HUES6 (cell line): Measurements from ENCODE around the gene CDCA3.

Experiments used
- H3K27ac ChIP-seq: 2 replicates; pipeline ENCODE4 v1.7.0; 2013; ENCODE audit warnings: low read depth, mild to moderate bottlenecking, low read length, inconsistent platforms
- H3K27me3 ChIP-seq: 2 replicates; pipeline ENCODE4 v1.6.1; 2013; ENCODE audit warnings: low read length; ENCODE audit not compliant: control insufficient read depth, insufficient read depth
- H3K36me3 ChIP-seq: 2 replicates; pipeline ENCODE4 v1.6.1; 2013; ENCODE audit warnings: low read length; ENCODE audit not compliant: control insufficient read depth, insufficient read depth
- H3K4me1 ChIP-seq: 2 replicates; pipeline ENCODE4 v1.6.1; 2013; ENCODE audit warnings: low read length; ENCODE audit not compliant: control insufficient read depth, insufficient read depth
- H3K4me3 ChIP-seq: 2 replicates; pipeline ENCODE4 v1.5.1; 2013; ENCODE audit warnings: low read depth, low read length
- H3K9ac ChIP-seq: one replicate; pipeline ENCODE4 v1.6.1; 2013; ENCODE audit warnings: mild to moderate bottlenecking, low read length
- H3K9me3 ChIP-seq: 2 replicates; pipeline ENCODE4 v1.6.1; 2013; ENCODE audit warnings: low read depth, low read length; ENCODE audit not compliant: control insufficient read depth, insufficient read depth

CDCA3 gene

GRCh38 chr12:6829536-6830220 is 21.4 kb downstream of the CDCA3 start:
- Histone ChIP-seq H3K27me3 (peaks cover 18% of the 10 kb centered on the region), H3K9me3 (no peaks in the 10 kb centered on the region), H3K27ac (no peak overlapping the region), H3K4me3 (peak overlapping the region; percentile 98), H3K4me1 (peaks cover 31% of the 10 kb centered on the region), H3K9ac (peak overlapping the region; percentile 87), H3K36me3 (peaks cover 39% of the 10 kb centered on the region)

DNA sequence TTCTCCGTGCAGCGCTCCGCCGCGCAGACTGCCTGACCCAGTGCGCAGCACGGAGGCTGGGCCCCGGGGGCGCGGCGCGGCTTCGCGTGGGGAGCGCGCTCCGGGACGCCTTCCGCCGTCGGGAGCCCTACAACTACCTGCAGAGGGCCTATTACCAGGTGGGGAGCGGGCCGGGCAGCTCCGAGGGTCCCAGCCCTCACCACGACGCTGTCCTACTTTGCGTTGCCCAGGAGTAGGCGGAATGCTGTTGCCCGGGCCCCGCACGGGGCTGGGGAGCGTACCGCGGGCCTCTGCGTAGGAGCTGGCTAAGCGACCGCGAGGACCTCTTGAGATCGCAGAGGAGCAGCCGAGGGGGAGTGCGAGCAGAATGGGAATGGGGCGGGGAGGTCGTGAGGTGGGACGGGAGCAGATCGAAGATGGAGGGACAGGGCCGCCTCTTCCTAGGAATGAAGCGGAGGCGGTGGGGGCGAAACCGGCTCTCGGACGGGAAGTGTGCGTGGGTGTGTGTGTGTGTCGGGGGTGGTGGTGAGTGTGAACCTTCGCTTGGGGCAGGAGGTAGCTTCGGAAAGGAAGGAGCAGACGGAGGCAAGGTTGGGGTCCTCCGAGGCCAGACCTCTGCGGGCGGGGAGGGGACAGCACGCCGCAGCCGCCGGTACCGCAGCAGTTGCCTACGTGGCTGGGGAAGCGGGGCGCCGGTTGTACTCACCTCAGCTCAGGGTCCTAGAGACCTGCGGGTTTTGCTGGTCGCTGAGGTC is 22.1 kb downstream of the CDCA3 start:
- H3K9ac ChIP-seq = peak overlapping the region; percentile 87
- peaks cover 25% of the 10 kb centered on the region for H3K27me3 ChIP-seq
- no peaks in the 10 kb centered on the region for H3K9me3 ChIP-seq
- peaks cover 34% of the 10 kb centered on the region for H3K36me3 ChIP-seq
- H3K27ac ChIP-seq = no peak overlapping the region
- H3K4me1 ChIP-seq = peaks cover 31% of the 10 kb centered on the region
- H3K4me3 ChIP-seq = peak overlapping the region; percentile 98

DNA sequence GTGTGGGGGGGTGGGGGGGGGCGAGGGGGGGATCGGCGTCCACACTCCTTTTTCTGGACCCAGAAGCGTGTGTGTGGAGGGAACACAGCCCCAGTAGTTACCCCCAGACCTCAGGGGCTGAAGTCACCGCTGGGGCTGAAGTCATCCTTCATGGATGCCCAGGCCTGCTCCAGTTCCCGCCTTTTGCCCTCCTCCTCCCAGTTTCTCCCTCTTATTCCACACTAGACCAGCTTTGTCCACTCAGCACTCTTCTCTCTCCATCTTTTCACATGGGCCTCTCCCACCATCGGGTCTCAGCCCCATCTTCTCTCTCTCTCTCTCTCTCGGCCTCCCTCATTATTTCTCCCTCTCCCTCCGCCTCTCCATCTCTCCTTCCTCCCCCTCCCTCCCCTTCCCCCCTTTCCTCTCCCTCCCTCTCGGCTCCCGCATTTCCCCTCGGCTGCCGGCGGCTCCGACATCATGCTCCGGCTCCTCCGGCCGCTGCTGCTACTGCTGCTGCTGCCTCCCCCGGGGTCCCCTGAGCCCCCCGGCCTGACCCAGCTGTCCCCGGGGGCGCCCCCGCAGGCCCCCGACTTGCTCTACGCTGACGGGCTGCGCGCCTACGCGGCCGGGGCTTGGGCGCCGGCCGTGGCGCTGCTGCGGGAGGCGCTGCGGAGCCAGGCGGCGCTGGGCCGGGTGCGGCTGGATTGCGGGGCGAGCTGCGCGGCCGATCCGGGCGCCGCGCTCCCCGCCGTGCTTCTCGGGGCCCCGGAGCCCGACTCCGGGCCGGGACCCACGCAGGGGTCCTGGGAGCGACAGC is 22.9 kb downstream of the CDCA3 start, which contains the start of gene P3H3:
Gene P3H3 (plus strand): TSS at position 426 of the 799 bp plus-strand sequence. CDS start 34 bp downstream, at position 460.
- peaks cover 35% of the 10 kb centered on the region for H3K4me1 ChIP-seq
- H3K36me3 ChIP-seq = peaks cover 26% of the 10 kb centered on the region
- H3K4me3 ChIP-seq = peak within 1 kb of the TSS; percentile 98
- peak within 1 kb of the TSS; percentile 87 for H3K9ac ChIP-seq
- H3K27ac ChIP-seq = no peak within 1 kb of the TSS
- no peaks in the 10 kb centered on the region for H3K9me3 ChIP-seq
- peaks cover 32% of the 10 kb centered on the region for H3K27me3 ChIP-seq

DNA sequence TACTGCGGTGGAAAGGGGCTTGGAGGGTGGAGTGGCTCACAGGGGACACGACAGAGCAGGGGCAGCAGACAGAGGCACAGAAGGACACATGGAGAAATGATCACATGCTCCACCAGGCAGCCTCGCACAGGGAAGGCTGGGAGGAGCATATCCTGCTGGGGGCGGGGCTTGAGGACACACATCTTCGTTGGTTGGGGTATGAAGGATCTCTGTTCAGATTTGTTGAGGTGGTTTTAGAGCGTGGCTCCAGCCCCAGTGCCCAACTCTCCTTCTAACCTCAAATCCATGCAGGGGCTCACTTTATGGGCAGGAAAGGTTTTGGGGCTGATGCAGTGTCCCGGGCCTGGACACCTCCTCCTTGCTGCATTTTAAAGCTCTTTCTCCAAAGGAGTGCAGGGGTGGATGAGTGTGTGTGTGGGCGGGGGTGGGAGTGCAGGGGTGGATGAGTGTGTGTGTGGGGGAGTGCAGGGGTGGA is 23.6 kb downstream of the CDCA3 start:
- Histone ChIP-seq H3K9me3 (no peaks in the 10 kb centered on the region), H3K36me3 (peaks cover 24% of the 10 kb centered on the region), H3K4me3 (peak overlapping the region; percentile 42), H3K27ac (no peak overlapping the region), H3K27me3 (peaks cover 38% of the 10 kb centered on the region), H3K9ac (no peak overlapping the region), H3K4me1 (peaks cover 41% of the 10 kb centered on the region)

- Histone ChIP-seq H3K9me3 (no peaks in the 10 kb centered on the region), H3K4me3 (peak overlapping the region; percentile 42; the same call in 1 of the 2 replicates), H3K36me3 (peaks cover 19% of the 10 kb centered on the region), H3K27me3 (peaks cover 44% of the 10 kb centered on the region), H3K4me1 (peaks cover 47% of the 10 kb centered on the region), H3K9ac (no peak overlapping the region), H3K27ac (no peak overlapping the region)
Observed at GRCh38 chr12:6826734-6827436, 24.2 kb downstream of the CDCA3 start.

DNA sequence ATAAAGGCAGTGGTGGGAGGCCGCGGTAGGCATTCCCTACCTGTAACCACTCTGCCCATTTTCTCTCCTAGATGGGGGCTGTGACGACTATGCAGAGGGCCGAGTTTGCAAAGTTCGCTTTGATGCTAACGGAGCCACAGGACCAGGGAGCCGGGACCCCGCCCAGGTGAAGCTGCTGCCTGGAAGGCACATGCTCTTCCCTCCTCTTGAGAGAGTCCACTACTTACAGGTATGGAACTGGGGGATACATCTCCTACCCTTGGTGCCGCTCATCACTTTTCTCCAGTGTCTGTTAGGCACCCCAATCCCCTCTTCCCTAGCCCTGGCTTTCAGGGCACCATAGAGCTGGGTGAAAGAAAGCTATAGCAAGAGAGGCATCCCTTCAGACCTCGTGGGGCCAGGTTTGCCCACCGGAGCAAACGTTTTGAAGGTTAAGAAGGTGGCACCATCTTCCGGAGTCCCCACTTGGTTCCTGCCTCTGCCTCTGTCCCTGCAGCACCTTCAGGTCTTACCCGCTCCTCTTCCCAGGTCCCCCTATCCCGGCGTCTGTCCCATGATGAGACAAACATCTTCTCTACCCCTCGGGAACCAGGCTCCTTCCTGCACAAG is 24.9 kb downstream of the CDCA3 start:
- H3K27me3 ChIP-seq = peaks cover 46% of the 10 kb centered on the region
- peaks cover 13% of the 10 kb centered on the region for H3K36me3 ChIP-seq
- H3K27ac ChIP-seq = no peak overlapping the region
- no peaks in the 10 kb centered on the region for H3K9me3 ChIP-seq
- no peak overlapping the region for H3K9ac ChIP-seq
- H3K4me1 ChIP-seq = peaks cover 48% of the 10 kb centered on the region
- H3K4me3 ChIP-seq = peak overlapping the region; percentile 61

DNA sequence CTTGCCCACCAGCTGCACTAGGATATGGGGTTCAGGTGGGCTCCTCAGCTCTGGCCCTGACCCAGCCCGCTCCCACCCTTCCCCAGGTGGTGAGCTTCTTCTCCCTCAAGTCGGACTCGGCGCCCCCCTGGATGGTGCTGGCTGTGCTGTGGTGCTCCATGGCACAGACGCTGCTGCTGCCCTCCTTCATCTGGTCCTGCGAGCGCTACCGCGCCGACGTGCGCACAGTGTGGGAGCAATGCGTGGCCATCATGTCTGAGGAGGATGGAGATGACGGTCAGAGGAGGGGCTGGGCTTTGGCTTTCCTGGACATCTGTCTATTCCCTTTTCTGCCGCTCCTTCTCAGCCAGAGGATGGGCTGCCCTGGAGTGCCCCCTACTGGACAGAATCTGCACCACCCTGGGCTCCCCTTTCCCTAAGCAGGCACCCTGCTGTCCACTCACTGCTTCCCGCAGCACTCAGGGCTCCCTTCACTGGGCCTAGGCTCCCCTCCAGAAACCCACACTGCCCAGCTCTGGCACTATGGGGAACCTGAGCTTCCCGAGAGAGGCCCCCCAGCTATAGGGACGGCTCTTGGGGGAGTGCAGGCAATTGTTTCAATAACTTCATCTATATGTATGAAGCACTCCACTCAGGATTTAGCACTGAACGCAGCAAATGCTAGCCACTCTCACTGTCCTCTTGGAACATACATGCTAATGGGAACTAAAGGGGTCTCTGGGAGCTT is 25.5 kb downstream of the CDCA3 start:
- peaks cover 6% of the 10 kb centered on the region for H3K36me3 ChIP-seq
- peak overlapping the region; percentile 14 for H3K9ac ChIP-seq
- peak overlapping the region; percentile 61 for H3K4me3 ChIP-seq
- H3K4me1 ChIP-seq = peaks cover 53% of the 10 kb centered on the region
- no peaks in the 10 kb centered on the region for H3K9me3 ChIP-seq
- no peak overlapping the region for H3K27ac ChIP-seq
- peaks cover 46% of the 10 kb centered on the region for H3K27me3 ChIP-seq

DNA sequence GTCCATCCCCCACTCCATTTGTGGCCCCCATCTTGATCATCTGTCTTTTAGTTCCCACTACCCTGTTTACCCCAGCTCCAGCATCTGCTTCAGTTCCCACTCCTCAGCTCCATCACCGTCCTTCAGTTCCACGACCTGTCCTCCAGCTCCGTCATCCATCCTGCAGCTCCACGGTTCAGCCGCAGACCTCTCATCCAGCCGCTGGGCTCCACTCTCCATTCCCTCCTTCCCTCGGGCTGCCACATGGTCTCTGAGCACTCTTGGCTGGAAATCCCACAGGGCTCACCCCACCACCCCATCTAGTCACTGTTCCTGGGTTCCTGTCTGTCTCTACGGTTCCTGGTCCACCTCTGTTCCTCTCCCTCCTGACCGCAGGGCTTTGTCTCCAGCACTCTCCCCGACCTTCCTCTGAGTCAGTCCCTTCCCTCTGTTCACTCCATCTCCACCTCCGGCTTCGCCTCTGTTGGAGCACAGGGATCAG is 26.1 kb downstream of the CDCA3 start:
- H3K27ac ChIP-seq = no peak overlapping the region
- H3K27me3 ChIP-seq = peaks cover 51% of the 10 kb centered on the region
- no peak overlapping the region for H3K9ac ChIP-seq
- peaks cover 1% of the 10 kb centered on the region for H3K36me3 ChIP-seq
- peak overlapping the region; percentile 61 for H3K4me3 ChIP-seq
- H3K9me3 ChIP-seq = no peaks in the 10 kb centered on the region
- H3K4me1 ChIP-seq = peaks cover 57% of the 10 kb centered on the region

DNA sequence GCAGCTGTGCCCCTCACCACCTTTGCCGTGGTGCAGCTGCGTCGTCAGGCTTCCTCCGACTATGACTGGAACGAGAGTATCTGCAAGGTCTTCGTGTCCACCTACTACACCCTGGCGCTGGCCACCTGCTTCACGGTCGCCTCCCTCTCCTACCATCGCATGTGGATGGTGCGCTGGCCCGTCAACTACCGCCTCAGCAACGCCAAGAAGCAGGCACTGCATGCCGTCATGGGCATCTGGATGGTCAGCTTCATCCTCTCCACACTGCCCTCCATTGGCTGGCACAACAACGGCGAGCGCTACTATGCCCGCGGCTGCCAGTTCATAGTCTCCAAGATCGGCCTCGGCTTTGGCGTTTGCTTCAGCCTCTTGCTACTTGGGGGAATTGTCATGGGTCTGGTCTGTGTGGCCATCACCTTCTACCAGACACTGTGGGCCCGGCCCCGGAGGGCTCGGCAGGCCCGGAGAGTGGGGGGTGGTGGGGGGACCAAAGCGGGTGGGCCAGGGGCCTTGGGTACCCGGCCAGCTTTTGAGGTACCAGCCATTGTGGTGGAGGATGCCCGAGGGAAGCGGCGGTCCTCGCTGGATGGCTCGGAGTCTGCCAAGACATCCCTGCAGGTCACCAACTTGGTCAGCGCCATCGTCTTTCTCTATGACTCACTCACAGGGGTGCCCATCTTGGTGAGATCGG is 26.9 kb downstream of the CDCA3 start:
- Histone ChIP-seq H3K4me3 (0 out of 2 replicates have a peak overlapping the region, but pooled peaks have one; percentile 61), H3K9me3 (no peaks in the 10 kb centered on the region), H3K36me3 (no peaks in the 10 kb centered on the region), H3K9ac (no peak overlapping the region), H3K4me1 (peaks cover 60% of the 10 kb centered on the region), H3K27me3 (peaks cover 58% of the 10 kb centered on the region), H3K27ac (no peak overlapping the region)
